HG03064 (cell line): ENCODE data around the gene KCNH6.

Experiments used
- ATAC-seq: cut with Tn5 transposase; IDR thresholded peaks from one replicate; pipeline ENCODE4 v1.9.1; 2021; ENCODE audit warnings: low read depth; ENCODE audit not compliant: unreplicated experiment

The KCNH6 gene

GRCh38 chr17:63547083-63547523, 23.9 kb downstream of the KCNH6 start:
- ATAC-seq = no peak

- peak; percentile 23 for ATAC-seq
These were observed 26.3 kb downstream of the KCNH6 start for GRCh38 chr17:63549289-63549945.

- peak; percentile 96 for ATAC-seq
These were observed 27.0 kb downstream of the KCNH6 start, which contains the start of gene DCAF7 for GRCh38 chr17:63549946-63550816. TSS of gene DCAF7 (plus strand) at chr17:63550477. CDS start at chr17:63550678, 201 bp downstream.

GRCh38 chr17:63550817-63551639, 27.9 kb downstream of the KCNH6 start:
- no peak for ATAC-seq

- no peak for ATAC-seq
These were observed 29.1 kb downstream of the KCNH6 start for GRCh38 chr17:63552211-63552610.

- no peak for ATAC-seq
These were observed 32.5 kb downstream of the KCNH6 start for GRCh38 chr17:63555500-63556156.

- no peak for ATAC-seq
These were observed 34.3 kb downstream of the KCNH6 start for GRCh38 chr17:63557416-63557815.

- ATAC-seq = no peak
These were observed 35.3 kb downstream of the KCNH6 start for GRCh38 chr17:63558441-63558840.

GRCh38 chr17:63561819-63562218, 38.7 kb downstream of the KCNH6 start:
- ATAC-seq = no peak

GRCh38 chr17:63563339-63563738, 40.2 kb downstream of the KCNH6 start:
- ATAC-seq = no peak

- ATAC-seq = no peak
These were observed 41.4 kb downstream of the KCNH6 start for GRCh38 chr17:63564562-63564961.

- no peak for ATAC-seq
These were observed 44.1 kb downstream of the KCNH6 start for GRCh38 chr17:63567229-63567628.

- ATAC-seq = no peak
These were observed 45.4 kb downstream of the KCNH6 start for GRCh38 chr17:63568563-63568962.

- ATAC-seq = no peak
These were observed 48.6 kb downstream of the KCNH6 start for GRCh38 chr17:63571632-63572310.

- ATAC-seq = no peak
These were observed 50.5 kb downstream of the KCNH6 start for GRCh38 chr17:63573634-63574033.

GRCh38 chr17:63578027-63578768, 55.0 kb downstream of the KCNH6 start:
- no peak for ATAC-seq

- ATAC-seq = no peak
These were observed 55.6 kb downstream of the KCNH6 start for GRCh38 chr17:63578769-63579111.

- no peak for ATAC-seq
These were observed 56.5 kb downstream of the KCNH6 start for GRCh38 chr17:63579633-63580032.

- ATAC-seq = no peak
These were observed 64.6 kb downstream of the KCNH6 start for GRCh38 chr17:63587770-63588169.
